UCSD-AML1 (cell line): Measurements from ENCODE around the gene MBP.

ENCODE experiments used
- DNase-seq: peaks from one replicate; lab custom pipeline; 2025; ENCODE audit not compliant: unreplicated experiment; lab: John Stamatoyannopoulos, UW

The MBP gene

DNA sequence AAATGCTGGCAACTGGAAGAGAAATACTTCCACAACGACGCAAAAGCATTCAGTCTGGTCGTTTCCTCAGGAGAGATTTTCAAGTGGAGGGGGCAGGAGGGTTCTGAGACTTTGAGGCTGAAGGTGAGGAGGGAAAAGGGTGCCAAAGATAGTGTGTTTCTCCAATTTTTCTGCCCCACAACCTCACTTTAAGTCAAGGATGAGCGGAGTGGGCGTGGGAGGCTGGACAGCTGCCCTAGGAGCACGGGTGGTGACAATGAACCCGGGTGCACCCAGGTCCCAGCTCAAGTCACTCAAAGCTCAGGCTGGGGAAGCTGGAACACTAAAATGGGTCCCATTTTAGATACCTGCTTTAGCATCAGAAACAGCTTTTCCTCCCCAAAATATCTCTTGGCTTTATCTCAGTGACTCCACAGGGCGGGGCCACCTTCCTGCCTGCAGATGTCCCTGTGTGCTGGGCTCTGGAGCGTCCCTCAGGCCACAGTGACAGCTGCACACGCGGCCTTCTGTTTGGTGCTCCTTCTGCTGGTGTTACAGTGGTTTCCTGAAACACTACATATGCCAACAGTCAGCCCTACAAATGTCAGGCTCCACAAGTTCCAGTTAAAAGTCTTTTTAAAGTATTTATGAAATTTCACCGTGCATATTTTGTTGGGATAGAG is 1.4 kb upstream of the MBP start:
- peak; percentile 72 for DNase-seq

DNA sequence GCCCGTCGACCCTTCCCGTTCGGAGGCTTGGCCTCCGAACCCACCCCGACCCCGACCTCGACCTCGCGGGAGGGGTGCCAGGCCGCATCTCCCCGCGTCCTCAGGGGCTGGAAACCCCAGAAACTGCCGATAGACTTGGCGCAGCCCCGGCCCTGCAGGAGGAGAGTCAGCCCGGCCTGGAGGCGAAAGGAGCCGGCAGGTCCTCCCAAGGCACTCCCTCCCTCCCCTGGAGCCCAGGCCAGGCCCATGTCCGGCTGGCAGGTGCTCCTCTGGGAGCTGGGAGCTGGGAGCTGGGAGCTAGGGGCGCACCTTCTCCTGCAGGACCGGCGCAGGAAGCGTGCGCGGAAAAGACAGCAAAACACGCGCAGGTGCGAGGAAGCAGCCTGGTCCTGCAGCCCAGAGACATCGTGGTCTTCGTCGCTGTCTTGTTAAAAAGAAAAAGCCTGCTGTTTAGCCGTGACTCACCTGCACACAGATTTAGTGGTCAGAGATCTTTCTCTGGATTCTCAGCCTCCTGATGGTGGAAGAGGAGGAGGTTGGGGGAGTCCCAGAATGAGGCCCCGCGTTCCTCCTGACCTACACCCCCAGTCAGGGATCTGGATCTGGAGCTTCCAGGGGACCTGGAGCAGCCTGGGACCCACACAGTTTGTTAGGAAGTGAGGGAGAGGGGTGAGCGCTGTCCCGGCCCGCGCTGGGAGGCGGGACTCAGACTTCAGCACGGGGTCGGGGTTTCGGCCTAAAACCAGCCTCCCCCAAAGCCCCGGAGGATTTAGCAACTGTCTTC is 660 bp upstream of the MBP start:
- DNase-seq = no peak

DNA sequence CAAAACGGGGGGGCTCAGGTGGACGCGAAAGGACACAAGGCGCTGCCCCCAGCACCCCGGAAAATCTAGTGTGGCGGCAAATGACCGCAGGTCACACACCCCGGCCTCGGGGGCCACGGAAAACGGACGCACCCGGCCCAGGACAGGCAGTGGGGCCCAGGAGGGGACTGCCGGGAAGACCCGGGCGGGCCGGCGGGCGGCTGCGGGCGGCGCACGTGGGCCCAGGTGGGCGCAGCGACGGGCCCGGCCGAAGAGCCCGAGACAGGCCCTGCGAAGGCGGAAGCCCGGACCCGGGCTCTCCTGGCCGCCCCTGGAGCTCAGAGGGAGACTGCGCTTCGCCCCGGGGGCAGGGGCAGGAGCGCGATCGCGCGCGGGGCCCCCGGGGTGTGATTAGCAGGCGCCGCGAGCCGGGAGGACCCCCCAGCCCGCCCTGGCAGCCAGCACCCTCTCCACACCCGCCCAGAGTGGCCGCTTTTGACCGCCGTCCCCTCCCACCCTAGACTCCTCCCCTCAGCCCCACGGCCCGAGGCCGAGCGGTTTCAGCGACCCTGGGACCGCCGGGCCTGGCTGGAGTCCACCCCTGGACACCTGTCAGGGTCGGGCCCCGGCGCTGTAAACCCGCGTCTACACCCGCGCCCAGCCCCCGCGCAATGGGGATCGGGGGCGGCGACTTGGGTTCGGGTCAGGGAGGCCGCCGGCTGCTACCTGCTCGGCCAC is 773 bp downstream of the MBP start:
- DNase-seq = peak; percentile 62

DNA sequence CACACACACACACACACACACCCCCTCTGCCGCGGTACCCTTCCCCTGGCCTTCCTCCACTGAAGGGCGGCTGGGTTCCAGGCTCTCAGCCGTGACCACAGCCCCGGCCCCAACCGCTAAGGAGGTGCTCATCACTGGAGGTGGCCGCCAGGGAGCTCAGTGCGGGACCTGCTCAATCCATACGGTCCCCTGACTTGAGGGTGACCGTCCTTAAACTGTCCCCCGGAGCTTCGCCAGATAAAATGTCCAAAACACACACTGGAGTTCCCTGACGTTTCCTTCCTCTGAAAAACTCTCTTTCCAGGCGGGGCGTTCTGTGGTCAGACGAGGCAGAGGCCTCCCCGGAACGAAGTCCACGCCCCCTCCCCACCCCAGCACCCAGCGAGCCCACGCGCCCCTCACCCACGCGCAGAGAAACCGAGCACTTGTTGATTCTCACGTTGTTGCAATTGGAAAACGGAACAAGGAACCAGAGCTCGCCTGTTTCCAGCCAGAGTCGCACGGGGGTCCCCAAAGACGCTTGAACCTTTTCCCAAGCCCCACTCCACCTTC is 1.4 kb downstream of the MBP start:
- DNase-seq = peak; percentile 79

DNA sequence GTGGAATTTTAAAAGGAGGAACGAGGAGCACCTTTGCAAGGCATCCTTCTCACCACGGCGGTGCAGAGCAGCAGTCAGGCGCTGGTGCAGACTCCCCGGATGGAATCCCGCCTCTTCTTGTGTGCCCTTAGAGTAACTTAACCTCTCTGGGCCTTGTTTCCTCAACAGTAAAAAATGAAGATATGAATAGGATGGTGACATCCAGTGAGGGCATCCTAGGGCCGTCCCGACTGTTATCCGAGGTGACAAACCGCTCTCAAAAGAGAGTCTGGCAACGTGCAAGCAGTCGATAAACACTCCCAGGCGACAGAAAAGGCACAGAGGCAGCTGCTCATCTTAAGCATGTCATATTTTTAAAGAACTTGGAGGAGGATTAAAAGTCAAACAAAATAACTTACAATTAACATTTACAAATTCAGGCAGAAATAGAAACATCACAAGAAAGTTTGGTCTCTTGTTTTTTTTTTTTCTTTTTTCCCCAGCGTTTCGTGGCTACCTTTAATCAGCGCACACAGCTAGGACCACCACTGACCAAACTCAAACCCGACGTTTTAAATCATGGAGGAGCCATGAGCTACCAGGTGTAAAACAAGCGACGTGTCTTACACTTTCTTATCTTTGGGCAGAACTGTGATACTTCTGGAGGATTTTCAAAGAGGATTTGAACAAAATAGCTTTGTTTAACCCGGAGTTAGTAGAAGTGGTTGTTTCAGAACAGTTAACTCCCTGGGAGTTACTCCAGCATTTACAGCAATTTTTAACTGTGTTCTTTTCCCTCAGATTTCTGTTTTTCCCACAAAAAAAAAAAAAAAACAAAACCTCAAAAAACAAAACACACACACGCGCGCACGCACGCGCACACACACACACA is 2.1 kb downstream of the MBP start:
- DNase-seq = no peak

DNA sequence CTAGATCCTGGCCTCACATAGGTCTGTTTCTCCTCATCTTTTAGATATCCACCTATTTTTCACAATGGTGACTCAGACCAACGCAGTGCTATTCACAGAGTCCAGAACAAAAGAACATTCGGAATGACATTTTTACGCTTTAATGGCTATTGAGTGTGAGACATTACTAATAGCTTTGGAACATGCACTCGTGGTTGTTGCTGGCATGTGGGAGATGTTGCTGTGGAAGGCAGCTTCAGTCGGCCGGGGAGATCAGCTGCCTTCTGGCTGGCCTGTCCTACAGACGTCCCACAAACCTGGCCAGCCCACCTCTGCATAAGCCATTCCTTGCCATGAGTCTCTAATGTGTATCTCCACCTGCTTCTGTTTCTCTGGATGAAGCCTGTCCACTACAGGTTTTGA is 3.4 kb downstream of the MBP start:
- DNase-seq = no peak

DNA sequence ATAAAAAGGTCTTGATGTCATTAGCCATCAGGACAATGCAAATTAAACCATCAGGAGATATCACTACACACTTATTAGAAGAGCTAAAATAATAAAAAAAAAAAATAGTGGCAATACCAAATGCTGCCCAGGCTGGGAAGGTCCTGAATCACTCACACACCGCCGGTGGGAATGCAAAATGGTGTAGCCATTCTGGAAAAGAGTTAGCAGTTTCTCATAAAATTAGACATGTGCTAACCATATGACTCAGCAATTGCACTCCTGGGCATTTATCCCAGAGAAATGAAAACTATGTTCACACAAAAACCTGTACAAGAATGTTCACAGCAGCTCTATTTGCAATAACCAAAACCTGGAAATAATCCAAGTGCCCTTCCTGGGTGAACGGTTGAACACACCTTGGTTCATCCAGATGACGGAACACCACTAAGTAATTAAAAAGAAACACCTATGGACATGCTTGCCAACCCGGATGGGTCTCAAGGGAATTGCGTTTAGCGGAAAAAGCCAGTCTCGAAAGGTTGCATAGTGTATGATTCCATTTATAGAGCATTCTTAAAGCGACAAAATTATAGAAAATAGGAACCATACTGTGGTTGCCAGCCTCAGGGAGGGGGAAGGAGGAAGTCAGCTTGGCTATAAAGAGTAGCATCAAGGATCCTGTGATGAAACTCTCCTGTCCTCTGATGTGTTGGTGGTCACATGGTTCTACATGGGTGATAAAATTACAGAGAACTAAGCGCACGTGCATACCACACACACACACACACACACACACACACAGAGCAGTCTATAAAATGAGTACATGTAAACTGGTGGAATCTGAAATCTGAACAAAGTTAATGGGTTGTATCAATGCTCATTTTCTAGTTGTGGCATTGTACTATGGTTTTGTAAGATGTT is 4.6 kb downstream of the MBP start:
- no peak for DNase-seq

DNA sequence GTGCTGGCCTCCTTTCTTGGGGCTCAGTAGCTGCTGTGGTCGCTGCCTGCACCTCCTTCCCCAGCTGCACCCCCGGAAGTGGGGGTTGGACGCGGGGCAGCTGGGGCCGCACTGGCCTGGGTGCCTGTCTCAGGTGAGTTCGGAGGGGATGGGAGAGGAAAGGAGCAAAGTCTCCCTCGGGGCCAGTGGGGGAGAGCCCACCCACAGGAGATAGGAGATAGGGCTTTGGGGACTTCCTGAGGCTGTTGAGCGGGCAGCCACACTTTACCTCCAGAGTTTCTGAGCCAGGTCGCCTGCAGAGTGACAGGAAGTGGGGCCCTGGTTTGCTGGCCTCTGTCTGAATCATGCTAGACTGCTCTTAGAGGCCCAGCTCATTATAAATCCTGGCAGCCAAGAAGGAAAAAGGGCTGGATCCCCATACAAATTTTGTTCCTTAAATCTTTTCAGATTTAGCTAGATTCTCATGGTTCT is 8.1 kb downstream of the MBP start:
- DNase-seq = no peak

DNA sequence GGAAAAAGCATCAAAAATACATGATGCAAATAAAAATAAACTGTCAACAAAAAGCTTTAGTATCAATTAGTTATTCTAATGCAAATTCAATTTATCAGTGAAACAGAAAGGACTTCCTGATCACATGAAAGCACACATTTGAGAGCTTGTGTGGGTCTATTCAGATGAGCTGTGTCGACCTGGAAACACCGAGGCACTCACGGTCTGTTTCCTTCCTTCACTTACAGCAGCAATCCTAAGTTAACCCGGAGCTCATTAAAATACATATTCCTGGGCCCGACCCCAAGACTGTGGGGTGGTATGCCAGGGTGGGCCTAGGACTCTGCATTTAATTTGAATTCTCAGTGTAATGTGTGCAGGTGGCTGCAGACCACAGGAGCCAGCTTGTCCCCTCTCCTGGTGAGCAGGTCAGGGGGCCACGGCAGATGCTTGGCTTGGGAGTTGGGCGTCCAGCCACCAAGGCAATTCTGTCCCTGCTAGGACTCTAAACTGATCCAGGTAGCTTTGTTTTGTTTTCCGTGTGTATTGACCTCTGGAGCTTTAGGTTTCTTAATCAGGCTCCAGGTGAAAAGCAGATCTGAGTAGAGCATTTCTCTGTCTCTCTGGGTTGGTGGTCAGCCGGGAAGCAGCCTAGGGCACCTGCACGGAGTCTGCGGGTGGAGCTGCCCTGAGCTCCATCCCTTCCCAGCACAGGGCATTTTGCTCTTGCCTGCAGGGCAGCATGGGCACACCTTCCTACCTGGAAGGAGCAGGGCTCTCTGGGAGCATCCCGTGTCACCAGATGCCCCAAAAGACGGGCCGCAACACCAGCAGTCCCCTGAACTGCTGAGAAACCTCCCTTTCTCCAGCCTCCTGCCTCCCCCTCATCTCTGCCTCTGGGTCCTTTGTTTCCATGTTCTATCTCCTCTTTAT is 9.0 kb downstream of the MBP start:
- no peak for DNase-seq

DNA sequence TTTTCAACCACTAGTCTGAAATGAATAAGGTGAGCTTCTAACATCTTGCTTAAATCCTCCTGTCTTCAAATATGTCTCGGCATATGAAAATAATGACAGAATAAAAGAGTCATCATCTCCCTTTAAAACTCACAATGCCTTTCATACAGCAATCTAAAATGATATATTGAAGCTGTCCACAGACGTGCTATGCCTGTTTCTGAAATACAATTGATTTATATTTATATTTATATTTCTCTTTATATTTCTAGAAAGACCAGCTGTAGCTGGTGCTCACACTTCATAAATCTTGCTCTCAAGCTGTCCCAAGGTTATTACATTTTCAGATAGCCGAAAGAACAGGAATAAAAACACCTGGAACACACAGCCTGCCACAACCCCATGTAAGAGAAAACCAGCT is 11.1 kb downstream of the MBP start:
- no peak for DNase-seq

DNA sequence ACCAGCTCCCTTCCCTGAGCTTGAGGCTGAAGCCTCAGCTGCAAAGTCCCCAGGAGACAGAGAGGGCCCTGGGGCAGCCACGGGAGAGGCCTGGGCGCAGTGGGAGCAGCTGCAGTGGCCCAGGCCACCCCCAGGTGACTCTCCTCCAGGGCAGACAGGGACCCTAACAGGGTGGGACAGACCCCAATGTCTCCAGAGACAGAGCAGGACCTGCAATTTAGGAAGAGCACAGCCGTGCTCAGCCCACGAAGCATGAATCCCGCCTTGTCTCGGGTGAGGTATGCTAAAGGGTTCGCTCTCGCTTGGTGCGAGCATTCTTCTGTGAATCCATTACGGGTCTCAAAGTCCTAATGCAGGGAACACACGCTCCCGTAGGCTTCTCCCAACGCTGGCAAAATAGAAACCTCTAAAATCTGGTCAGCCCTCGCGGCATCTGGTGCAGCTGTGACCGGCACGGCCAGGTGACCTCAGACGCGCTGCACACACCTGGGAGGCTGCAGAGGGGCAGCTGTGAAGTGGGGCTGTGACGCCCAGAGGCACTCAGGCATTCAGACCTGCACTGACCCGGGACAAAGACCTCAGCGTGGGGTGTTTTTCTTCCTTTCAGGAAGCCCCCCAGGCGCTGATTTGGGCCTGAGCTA is 12.6 kb downstream of the MBP start:
- no peak for DNase-seq

DNA sequence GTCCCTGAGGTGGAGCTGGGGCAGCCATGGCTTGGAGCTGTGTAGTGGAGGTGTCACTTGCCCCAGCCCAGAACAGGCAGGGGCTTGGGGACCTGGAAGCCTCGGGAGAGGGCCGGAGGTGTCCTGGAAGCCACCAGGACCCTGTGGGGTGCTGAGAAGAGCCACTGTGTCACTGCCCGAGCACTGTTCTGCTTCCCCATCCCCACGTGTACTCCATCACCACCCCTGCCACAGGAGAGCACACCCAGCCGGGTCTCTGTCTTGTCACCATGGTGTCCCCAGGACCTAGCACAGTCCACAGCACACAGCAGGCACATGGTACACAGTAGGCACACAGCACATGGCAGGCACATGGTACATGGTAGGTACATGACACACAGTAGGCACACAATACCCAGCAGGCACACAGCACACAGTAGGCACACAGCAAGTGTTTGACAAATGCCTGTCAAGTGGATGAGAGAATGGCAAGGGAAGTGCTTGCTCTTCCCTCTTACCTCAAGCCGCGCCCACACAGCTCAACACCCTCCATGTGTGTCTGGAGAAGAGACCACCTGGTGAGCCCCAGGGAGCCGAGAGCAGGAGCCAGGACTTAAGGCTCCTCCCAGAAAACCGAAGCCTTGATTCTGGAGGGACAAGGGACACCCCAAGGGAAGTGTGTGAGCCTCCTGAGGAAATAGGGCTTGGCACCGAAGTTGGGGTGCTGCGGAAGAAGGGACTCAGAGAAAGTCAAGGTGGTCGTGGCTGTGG is 13.3 kb downstream of the MBP start:
- DNase-seq = no peak

DNA sequence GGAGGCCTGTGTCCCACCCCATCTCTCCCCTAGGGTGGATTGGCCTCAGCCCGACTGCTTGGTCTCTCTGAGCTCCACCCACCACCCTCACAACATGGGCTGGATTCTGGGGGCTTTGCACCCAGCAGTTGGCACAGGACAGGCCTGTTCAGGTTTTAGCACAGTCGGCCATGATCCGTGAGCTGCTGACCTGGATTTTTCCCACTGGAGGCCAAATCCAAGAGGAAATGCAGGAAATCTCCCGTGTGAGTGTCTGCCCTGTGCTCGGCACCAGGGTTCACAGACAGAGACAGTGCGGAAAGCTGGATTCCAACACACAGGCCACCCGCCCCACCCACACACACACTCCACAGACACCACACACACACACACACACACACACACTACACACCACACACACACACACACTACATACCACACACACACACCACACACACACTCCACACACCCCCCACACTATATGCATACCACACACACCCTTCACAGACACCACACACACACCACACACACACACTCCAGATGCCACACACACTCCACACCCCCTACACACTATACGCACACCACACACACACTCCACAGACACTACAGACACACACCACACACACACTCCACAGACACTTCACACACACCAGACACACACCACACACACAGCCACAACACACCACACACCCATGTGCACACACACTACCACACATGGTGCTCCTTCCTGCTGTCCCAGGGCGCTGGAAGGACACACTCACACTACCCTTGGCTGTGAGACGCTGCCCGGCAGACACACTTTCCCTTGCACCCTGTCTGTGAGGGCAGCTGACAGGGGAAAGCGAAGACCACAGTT is 14.1 kb downstream of the MBP start:
- DNase-seq = no peak

DNA sequence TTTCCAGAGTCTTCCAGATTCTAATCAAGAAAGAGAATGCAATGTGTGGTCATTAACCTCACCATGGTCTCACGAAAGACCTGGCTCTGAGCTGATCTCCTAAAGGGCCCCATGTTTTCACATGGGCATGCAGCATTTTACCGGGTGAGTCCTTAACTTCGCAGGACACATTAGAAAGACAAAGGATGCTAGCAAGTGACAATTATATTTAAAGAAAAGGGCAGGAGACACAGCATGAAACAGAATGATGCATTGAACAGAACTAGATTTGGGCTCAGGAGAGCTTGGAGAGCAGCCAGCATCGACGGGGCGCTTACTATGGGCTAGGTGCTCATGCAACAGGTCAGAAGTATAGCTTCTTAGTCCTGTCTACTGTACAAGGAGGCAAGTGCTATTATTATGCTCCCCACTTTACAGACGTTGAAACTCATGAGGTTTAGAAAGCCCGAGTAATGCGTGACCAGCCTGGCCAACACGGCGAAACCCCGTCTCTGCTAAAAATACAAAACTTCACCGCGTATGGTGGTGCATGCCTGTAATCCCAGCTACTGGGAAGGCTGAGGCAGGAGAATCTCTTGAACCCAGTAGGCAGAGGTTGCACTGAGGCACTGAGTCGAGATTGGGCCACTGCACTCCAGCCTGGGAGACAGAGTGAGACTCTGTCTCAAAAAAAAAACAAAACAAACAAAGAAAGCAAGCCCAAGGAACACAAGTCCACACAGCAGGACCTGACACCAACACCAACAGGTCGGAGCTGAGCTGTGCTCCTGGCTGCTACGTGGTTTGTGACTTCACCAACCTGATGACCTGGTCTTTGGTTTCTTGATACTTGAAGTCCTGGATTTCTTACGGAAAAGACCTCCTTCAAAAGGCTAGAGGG is 16.1 kb downstream of the MBP start:
- DNase-seq = no peak

DNA sequence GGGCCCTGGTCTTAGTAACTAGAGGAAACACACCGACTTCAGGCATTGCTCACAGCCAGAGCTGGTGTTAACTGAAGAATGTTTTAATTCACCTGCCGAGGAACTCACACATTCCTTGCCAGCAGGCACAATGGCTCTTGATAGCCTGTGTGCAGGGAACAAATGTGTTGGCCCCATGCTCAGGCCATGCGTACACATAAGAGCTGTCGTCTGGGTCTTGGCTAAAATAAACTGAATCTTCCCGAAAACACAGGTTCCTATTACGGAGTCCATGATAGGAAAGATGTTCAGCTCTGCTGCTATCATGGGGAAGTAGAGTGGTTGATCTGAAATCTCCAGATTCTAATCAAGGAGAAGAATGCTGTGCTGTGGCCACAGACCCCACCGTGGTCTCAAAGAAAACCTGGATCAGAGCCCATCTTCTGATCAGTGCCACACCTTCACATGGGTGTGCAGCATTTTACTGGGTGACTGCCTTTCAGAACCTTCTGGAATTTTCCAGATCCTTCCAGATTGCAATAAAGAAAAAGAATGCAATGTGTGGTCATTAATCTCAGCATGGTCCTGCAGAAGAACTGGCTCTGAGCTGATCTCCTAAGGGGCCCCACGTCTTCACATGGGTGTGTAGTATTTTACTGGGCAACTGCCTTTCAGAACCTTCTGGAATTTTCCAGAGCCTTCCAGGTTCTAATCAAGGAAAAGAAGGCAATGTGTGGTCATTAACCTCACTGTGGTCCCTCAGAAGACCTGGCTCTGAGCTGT is 17.2 kb downstream of the MBP start:
- DNase-seq = no peak
